Inflammatory macrophage treated with lipopolysaccharide for 1 hour (primary cell): ENCODE measurements around the gene DUSP14.

Experiments used
- DNase-seq, 2 donors: peaks; one replicate each; pipeline ENCODE4 v3.0.0-alpha.2; 2020 to 2022

Gene DUSP14

DNA sequence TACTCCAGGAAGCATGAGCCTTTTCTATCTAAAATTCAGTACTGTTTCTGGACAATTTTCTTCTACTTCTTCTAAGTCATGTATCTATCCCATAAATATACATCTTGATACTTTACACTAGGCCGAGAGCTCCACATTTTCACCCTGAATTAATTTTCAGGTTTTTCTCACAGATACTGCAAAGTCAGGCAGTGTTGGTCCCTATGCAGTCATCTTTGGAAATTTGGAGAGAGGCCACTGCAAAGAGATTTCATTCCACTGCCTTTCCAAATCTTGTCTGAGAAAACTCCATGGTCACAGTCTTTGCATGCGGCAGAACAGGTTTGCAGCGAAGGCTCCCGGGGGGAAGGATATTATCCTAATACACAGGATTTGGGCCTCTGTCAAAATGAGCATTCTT lies 28.2 kb downstream of the DUSP14 start:
- no peak for DNase-seq

DNA sequence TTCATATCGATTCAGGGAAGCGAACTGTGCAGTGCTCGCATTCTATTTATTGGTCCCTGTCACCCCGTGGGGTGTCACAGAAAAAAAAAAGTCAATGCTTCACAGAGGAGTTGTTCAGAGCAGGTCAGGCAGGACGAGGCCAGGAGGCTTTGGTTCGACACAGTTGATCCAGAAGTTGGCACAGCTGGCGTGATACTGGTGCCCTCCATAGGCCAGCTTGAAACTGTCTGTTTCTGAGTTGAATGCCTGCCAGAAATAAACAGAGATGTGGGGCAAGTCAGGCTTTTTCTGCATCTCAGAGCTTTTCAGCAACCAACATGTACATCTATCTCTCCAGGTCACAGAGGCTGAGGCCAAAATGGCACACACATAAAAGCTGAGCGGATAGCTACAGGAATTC lies 29.1 kb downstream of the DUSP14 start:
- DNase-seq, result no peak

DNA sequence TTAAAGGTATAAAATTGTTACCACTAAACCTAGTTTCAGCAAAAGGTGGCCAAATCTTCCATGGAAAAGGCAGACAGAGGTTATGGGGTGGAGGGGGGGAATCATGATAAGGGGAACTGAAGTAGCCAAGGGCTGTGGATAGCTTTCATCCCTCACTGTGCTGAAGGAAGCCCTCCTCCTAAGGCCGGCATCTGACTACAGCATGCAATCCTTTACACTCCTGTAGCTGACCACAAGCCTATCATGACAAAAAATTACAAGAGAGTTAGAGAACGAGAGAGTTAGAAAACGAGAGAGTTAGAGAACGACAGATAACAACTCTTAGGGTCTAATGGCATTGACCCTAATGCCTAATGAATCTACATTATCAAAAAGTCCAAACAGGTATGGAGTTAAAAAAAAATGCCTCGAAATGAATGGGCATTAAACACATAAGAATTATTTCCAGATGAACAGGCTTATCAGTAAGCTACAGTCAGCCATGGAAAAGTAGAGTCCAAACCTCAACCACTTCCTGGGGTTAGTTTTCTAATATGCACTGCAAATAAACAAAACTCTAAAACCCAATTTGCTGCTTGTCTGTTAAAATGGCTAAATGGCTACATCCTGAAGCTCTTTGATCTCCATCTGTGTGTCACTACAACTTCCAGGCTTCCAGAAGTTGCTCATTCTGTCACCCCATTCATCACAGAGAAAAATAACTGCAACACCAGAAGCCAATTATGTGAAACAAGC lies 29.7 kb downstream of the DUSP14 start:
- no peak for DNase-seq

GRCh38 chr17:37520174-37520573 lies 30.5 kb downstream of the DUSP14 start:
- DNase-seq, result no peak

- no peak for DNase-seq
Observed at GRCh38 chr17:37521821-37522220, 32.1 kb downstream of the DUSP14 start.

DNA sequence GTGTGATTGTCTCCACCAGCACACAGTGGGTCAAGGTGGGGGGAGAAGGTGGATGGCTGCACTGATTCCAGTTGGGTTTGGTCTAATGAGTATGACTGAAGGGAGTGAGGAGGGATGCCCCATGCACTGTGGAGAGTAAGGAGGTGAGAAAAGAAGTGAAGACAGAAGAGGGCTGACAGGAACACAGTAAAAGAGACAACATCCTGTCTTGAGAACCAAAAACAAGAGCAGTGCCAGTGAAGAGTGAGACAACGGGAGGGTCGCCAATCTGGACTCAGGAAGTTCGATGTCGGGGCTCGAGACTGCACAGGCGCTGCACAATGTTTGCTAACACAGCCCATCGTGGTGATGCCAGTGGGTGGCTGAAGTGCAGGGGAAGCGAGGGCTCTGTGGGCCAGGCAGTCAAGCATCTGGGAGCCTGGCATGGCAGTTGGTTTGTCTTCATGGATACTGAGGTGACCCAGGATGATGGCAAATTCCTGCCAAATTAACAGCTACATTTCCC lies 34.1 kb downstream of the DUSP14 start:
- DNase-seq, result no peak

DNA sequence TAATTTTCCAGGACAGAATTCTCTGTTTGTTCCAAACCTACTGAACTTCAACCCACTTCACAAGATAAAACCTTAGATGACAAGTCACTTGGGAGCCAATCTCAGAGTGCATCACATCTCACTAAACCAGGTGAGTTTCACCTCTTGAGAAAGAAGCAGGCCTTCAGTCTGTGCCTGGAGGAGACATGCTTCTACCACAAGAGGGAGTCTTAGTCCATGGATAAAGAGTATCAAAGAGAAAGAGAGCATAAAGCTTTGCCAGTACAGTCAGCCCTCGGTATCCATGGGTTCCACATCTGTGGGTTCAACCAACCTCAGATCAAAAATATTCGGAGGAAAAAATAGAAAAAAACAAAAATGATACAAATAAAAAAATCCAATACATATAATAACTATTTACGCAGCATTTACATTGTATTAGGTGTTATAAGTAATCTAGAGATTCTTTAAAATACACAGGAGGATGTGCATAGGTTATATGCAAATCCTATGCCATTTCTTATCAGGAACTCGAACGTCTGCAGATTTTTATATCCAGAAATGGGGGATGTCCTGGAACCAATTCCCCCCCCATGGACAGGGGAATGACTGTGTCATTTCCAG lies 37.7 kb downstream of the DUSP14 start:
- no peak for DNase-seq

GRCh38 chr17:37530420-37530819 lies 40.7 kb downstream of the DUSP14 start:
- DNase-seq, result no peak

GRCh38 chr17:37532756-37533155 lies 43.1 kb downstream of the DUSP14 start:
- DNase-seq, result no peak

GRCh38 chr17:37535906-37536305 lies 46.2 kb downstream of the DUSP14 start:
- DNase-seq, result no peak

DNA sequence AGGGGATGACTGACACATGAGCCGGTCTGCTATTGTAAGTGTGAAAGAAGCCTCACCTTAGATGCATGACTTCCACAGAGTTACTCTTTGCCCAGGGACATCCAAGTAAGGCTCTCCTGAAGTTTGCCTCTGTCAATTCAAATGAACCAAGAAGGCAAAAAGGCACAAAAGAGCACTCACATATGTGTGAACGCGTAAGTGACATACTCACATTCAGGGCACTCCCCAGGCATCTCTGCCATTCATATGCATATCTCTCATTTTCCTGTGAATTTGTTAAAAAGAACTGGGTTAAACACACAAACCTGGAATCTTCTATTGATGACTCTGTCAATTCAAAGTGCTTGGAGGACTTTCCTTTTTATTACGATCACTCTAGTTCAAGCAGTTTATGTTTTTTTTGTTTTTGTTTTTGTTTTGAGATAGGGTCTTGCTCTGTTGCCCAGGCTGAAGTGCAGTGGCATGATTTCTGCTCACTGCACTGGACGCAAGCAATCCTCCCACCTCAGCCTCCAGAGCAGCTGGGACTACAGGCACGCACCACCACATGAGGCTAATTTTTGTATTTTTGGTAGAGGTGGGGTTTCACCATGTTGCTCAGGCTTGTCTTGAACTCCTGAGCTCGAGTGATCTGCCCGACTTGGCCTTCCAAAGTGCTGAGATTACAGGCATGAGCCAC lies 49.4 kb downstream of the DUSP14 start:
- DNase-seq, result no peak

DNA sequence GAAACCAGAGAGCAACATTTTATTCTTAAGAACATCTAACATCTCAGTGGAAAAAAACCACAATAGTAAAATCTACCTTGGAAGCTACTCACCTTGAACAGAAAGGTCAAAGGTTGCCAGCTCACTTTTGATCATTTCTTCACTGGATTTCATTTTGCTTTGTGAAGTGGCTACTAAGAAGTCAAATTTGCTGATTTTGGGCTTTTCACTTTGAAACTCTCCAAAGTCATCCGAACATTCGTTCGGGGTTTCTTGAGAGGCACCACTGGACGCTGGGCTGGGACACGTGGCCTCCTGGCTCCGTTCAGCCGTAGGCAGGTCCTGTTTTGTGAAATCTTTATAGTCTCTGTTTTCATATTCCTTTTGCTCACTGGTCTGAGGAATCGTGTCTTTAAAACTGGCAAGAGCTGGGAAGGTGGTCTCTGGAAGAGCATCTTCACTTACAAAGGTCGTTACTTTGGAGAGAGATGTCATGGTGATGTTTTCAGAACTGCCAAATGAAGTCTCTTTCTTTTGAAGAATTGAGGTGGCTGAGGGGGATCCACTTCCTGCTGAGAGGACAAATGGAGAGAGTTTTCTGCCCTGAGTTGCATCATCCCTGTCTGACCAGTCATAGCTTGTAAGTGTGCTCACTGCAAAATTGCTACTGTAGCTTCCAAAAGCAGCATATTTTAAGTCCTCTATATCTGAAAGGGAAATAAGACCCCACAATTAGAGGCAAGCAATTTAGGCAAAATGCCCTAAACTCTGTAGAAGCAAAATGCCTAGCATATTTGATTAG lies 52.4 kb downstream of the DUSP14 start:
- no peak for DNase-seq

- no peak for DNase-seq
Observed at GRCh38 chr17:37543637-37544052, 54.0 kb downstream of the DUSP14 start.

- no peak for DNase-seq
Observed at GRCh38 chr17:37545486-37545885, 55.8 kb downstream of the DUSP14 start.

- DNase-seq, result no peak
Observed at GRCh38 chr17:37546302-37546701, 56.6 kb downstream of the DUSP14 start.

- DNase-seq, result no peak
Observed at GRCh38 chr17:37547986-37548385, 58.3 kb downstream of the DUSP14 start.

DNA sequence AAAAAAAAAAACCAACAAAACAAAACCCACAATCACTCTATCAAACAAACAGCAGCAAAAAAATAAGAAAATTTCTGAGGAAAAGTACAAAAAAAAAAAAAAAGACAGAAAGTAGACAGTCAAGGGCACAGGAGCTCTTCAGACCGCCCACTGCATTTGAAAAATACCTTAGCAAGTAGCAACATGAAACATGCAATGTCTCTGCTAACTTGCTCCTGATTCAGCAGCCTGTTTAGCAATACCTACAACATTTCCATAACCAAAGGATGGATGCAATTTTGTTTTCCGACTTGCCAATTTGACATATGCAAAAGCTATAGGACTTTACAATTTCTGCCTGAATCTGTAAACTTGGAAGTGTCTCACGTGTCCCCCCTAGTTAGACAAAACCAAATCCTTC lies 62.1 kb downstream of the DUSP14 start:
- no peak for DNase-seq

DNA sequence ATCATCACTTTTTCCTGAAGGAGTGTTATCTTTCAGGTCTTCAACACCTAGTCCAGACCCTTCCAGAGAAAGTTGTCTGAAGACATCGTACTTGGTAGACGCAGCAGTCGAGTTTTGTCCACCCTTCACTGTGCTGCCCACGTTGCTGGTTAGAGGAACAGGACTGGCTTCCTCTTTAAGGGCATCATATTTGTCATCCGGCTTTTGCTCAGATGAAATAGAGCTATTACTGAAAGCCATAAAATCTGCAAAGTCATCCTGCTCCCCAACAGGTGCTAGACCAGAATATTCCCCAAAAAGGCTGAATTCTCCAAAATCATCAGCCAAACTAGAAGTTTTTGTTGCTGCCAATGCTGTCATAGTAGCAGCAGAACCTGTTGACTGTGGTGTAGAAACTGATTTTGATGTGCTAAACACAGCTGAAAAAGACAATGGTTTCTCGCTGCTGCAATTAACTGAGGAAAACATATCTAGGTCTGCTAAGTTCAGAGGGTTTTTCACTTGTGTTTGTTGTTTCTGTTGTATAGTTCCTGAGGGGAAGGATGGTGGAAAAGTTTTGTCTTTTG lies 63.8 kb downstream of the DUSP14 start:
- DNase-seq, result peak; percentile 52 to 67

- no peak for DNase-seq
Observed at GRCh38 chr17:37555386-37555785, 65.7 kb downstream of the DUSP14 start.

- DNase-seq, result no peak
Observed at GRCh38 chr17:37557482-37557881, 67.8 kb downstream of the DUSP14 start.

DNA sequence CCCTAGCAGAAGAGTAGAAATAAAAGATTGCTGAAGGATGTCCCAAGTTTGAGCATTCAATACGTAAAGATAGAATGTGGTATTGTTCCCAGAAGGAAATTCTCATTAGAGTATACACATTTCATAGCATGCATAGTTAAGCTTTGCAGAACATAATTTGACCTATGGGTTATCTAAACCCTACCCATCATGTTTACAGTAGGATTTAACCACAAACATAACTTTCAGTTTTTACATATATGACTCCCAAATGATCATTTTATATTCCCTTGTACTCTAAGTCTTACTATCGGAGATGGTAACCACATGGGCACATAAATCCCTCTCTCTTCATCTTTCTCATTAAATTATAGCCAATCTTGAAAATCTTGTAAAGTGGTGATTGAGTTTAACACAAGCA lies 68.6 kb downstream of the DUSP14 start:
- DNase-seq, result no peak

GRCh38 chr17:37562016-37562745 lies 72.5 kb downstream of the DUSP14 start:
- no peak for DNase-seq
